ENCODE data around the gene IFT74. TPM values are rescaled to one million over a fixed set of nuclear protein-coding genes. Genes with fewer than 3 reads are reported as not detected.

The IFT74 gene
- total and polyA plus RNA-seq, 2 of the 13 experiments (the other 11 are each of a cell fraction or from before 2014, with no cell fraction given), result 4.2 to 12.3 TPM

DNA sequence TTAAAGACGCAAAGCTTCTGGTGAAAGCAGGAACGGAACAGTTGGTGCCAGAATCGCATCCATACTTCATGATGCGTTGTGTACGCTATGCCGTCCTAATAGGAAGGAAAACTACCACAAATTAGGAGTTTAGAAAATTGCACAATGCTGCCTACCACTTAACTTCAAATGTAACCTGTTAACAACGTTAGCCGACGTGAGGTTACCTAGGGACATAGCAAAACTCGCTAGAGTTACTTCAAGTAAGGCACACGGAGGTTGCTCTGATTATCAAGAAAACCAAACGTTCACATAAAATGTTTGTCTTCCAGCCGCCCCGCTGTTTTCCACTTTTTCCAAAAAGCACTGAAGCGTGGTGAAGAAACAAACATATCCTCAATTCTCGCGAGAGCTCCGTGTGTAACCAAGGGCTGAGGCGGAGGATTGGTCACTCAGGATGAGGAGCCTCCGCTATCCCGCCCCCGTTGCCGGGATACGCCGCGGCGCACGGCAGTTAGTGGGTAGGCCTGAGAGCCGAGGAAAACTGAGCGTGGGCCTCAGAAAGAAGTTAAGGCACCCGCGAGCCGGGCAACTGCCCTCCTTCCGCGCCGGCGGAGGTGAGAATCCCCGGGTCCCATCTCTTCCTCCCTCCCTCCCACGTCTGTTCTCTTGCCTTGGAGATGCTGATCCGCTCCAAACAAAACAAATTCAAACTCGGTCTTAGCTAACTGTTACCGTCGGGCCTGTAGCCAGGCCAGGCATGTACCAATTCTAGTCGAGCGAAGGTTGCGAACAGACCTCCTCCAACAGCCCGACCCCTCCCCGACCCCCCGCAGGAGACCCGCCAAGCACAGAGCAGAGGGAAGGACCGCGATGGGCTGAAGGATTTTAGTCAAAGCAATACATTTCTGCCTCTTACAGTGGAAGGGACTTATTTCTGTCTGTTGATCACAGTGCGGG is at the start of gene IFT74 (continued):
- no peak for TF ChIP-seq DZIP1 (CRISPR knock-in tag; IDR thresholded peaks at IDR 0.05)
- 0 out of 2 replicates have a peak, but pooled peaks have one; percentile 8 for TF ChIP-seq ZSCAN25 (CRISPR knock-in tag; IDR thresholded peaks at IDR 0.05)
- no peak for TF ChIP-seq ZFP36L2 (CRISPR knock-in tag; IDR thresholded peaks at IDR 0.05)
- TF ChIP-seq, protein P1, sequence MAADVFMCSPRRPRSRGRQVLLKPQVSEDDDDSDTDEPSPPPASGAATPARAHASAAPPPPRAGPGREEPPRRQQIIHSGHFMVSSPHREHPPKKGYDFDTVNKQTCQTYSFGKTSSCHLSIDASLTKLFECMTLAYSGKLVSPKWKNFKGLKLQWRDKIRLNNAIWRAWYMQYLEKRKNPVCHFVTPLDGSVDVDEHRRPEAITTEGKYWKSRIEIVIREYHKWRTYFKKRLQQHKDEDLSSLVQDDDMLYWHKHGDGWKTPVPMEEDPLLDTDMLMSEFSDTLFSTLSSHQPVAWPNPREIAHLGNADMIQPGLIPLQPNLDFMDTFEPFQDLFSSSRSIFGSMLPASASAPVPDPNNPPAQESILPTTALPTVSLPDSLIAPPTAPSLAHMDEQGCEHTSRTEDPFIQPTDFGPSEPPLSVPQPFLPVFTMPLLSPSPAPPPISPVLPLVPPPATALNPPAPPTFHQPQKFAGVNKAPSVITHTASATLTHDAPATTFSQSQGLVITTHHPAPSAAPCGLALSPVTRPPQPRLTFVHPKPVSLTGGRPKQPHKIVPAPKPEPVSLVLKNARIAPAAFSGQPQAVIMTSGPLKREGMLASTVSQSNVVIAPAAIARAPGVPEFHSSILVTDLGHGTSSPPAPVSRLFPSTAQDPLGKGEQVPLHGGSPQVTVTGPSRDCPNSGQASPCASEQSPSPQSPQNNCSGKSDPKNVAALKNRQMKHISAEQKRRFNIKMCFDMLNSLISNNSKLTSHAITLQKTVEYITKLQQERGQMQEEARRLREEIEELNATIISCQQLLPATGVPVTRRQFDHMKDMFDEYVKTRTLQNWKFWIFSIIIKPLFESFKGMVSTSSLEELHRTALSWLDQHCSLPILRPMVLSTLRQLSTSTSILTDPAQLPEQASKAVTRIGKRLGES (CRISPR knock-in tag; IDR thresholded peaks at IDR 0.05; ENCODE audit: borderline replicate concordance), result no peak
- TF ChIP-seq ZNF552 (CRISPR knock-in tag; IDR thresholded peaks at IDR 0.05; ENCODE audit: borderline replicate concordance), result no peak
- peak; percentile 27; the same call in 1 of the 2 replicates for TF ChIP-seq ZNF607 (CRISPR knock-in tag; IDR thresholded peaks at IDR 0.05; ENCODE audit: borderline replicate concordance)
- no peak for TF ChIP-seq ZNF251 (CRISPR knock-in tag; IDR thresholded peaks at IDR 0.05)
- no peak for TF ChIP-seq ETV6 (CRISPR knock-in tag; conservative IDR thresholded peaks at IDR 0.05)
- no peak for TF ChIP-seq SATB2 (CRISPR knock-in tag; IDR thresholded peaks at IDR 0.05)
- TF ChIP-seq, protein P2, sequence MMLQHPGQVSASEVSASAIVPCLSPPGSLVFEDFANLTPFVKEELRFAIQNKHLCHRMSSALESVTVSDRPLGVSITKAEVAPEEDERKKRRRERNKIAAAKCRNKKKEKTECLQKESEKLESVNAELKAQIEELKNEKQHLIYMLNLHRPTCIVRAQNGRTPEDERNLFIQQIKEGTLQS (CRISPR knock-in tag; IDR thresholded peaks at IDR 0.05), result no peak
- TF ChIP-seq SCMH1 (CRISPR knock-in tag; IDR thresholded peaks at IDR 0.05; ENCODE audit: borderline replicate concordance), result no peak
- TF ChIP-seq MAF1 (CRISPR knock-in tag; IDR thresholded peaks at IDR 0.05; ENCODE audit: borderline replicate concordance), result no peak
- TF ChIP-seq, protein P3, sequence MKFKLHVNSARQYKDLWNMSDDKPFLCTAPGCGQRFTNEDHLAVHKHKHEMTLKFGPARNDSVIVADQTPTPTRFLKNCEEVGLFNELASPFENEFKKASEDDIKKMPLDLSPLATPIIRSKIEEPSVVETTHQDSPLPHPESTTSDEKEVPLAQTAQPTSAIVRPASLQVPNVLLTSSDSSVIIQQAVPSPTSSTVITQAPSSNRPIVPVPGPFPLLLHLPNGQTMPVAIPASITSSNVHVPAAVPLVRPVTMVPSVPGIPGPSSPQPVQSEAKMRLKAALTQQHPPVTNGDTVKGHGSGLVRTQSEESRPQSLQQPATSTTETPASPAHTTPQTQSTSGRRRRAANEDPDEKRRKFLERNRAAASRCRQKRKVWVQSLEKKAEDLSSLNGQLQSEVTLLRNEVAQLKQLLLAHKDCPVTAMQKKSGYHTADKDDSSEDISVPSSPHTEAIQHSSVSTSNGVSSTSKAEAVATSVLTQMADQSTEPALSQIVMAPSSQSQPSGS (CRISPR knock-in tag; IDR thresholded peaks at IDR 0.05), result 0 out of 2 replicates have a peak, but pooled peaks have one; percentile 20

All from HepG2 (cell line).